CD1c-positive myeloid dendritic cell (primary cell): Measurements from ENCODE around the gene LPP.

Experiments used
- DNase-seq: peaks from one replicate; pipeline ENCODE4 v3.0.0-alpha.2; 2016; ENCODE audit errors: extremely low spot score

LPP gene

GRCh38 chr3:188473045-188473444, 319.1 kb downstream of the LPP start:
- DNase-seq = no peak

GRCh38 chr3:188473591-188474288, 319.8 kb downstream of the LPP start:
- no peak for DNase-seq

- no peak for DNase-seq
Observed at GRCh38 chr3:188476935-188477334, 323.0 kb downstream of the LPP start.

DNA sequence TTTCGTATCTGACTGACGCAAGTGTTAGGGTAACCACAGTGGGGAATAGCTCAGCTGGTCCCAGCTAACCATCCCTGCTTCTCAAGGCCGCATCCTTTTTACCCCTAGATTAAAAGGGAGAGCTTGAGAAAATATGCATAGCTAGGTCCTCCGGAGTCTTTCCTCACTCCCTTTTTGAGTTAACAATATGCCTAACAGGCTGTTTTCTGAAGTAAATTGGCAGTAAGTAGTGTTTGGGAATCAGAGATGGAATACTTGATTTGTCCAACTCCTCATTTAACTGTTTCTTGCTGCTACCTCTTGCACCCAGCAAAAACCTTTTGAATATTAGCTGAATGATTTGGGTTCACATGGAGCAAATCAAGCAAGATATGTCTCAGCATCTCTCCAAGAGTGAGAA, 326.1 kb downstream of the LPP start:
- DNase-seq = no peak

DNA sequence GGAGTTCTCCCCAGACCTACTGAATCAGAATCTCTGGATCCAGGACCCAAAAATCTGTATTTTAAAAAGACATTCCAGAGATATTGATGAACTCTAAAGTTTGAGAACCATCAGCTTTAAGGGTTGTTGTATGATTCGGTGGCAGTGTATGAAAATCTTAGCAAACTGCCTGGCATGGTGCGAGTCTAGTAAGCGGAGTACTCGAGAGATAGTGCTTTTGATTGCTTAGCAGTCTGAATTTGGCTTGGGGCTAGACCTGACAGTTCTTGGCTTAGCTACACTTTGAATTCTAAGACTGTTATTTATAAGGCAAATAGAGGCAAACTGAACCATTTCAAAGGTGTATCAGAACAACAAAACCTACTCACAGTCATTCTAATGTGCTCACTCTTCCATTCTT, 329.0 kb downstream of the LPP start:
- no peak for DNase-seq

DNA sequence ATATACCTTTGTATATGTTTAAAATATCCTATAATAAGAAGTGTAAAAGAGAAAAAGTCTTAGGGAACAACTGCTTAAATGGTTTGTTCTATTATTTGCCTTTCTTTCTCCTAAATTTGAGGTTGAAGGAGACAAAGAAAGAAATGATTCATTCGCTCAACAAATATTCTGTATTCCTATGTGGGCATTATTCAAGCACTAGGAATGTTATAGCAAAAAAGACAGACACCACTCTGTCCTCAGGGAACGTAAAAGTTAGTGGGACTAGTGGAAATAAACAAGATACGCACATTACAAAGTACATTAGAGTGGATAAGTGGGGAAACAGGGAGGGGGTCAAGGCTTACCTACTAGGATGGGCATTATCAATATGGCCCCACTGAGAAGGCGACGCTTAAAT, 332.2 kb downstream of the LPP start:
- DNase-seq = no peak

GRCh38 chr3:188486952-188487351, 333.0 kb downstream of the LPP start:
- no peak for DNase-seq

DNA sequence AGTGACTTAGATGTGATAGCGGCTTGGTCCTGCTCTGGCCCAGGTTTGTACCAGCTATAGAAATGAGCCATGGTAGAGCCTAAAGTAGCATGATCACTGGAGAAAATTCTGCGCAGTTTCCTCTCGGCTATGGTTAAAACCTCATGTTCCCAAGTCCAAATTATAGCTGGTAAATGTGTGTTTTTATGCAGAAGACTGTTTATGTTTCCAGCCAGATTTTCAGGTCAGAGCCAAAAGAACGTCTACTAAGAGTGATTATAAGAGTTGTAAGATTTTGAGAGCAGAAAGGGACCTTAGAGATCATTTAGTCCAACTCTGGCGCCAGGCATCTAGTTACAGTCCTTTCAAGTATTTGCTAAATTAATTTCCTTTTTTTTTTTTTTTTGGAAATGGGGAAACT, 333.7 kb downstream of the LPP start:
- DNase-seq = no peak

DNA sequence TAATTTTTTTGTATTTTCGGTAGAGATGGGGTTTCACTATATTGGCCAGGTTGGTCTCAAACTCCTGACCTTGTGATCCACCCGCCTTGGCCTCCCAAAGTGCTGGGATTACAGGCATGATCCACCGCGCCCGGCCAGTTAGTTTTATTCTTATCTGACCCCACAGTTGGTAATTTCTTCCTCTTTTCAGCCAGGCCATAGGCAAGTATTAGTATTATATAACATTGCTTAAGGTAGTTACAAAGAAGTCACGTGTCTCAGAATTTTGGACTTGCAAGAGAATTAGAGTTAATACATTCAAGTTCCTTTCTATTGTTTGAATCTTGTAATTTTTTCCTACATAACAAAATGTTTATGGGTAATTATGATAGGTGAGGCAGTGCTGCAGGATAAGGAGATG, 334.8 kb downstream of the LPP start:
- no peak for DNase-seq

- peak; percentile 10 for DNase-seq
Observed at GRCh38 chr3:188489639-188490405, 335.9 kb downstream of the LPP start.

GRCh38 chr3:188490416-188490815, 336.5 kb downstream of the LPP start:
- DNase-seq = no peak

- no peak for DNase-seq
Observed at GRCh38 chr3:188491276-188491687, 337.3 kb downstream of the LPP start.

DNA sequence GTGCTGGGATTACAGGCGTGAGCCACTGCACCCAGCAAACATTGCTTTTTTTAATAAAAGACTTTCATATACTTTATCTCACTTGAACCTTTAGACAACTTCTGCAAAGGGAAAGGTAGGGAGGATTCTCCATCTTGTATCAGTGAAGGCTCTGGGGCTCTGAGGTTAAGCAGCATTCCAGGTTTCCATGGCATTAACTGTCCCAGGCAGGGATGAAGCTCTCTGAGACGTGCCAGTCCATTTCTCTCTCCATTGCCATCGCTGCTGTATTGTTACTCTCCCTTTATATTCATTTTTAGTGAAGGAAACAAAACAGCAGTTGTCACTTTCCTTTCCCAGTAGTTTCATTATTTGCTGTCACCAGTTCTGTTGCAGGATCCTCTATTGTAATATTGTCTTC, 342.4 kb downstream of the LPP start:
- no peak for DNase-seq

DNA sequence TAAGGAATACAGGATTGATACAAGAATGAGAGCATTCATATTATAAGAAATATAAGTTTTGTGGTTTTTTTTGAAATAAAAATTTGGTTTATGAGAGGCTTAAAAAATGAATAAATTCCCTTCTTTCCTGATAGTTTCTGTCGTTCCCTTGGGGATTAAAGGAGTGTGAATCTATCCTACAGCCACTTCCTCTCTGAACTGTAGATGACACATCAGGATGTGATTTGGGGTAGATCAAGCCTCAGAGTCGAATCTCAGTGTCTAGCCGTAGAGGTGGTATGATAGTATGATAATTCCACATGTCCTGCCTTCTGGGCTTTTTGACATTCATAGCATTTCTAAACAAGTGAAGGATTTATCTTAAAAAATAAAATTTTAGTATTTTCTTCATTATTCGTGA, 343.1 kb downstream of the LPP start:
- no peak for DNase-seq

DNA sequence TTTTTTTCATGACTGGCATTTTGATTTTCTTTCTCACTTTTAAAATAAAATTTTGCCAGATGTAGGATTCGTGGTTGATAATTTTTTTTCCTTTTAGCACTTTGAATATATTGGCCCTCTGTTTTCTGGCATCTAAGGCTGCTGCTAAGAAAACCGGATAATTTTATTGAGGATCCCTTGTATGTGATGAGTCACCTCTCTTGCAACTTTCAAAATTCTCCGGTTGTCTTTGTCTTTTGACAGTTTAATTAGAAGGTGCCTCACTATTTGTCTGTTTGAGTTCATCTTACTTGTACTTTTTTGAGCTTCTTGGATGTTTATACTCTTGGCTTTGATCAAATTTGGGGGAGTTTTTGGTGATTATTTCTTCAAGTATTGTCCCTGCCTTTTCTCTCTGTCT, 349.7 kb downstream of the LPP start:
- DNase-seq = no peak

- DNase-seq = peak; percentile 50
Observed at GRCh38 chr3:188505151-188505550, 351.2 kb downstream of the LPP start.

- peak; percentile 25 for DNase-seq
Observed at GRCh38 chr3:188505911-188506310, 352.0 kb downstream of the LPP start.

GRCh38 chr3:188506446-188506845, 352.5 kb downstream of the LPP start:
- DNase-seq = peak; percentile 10

GRCh38 chr3:188507244-188507720, 353.3 kb downstream of the LPP start:
- DNase-seq = peak; percentile 73

- no peak for DNase-seq
Observed at GRCh38 chr3:188508454-188508853, 354.5 kb downstream of the LPP start.

- no peak for DNase-seq
Observed at GRCh38 chr3:188509316-188509715, 355.4 kb downstream of the LPP start.

DNA sequence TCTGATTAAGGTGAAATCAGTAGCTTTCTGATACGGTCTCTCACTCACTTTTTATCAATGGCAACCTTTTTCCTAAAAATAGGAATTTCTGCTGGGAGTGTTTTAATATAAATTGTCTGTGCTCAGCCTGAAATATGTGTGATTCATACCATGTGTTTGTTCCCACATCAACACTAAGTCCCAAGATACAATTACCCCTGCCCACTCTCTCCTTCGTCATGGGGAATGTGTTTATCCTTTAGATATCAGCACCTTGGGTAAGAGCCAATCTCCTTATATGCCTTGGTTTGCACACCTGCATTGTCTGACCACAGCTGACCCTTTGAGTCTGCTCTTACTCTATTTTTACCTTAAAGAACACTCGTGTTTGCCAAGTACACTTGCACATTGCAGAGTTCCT, 356.4 kb downstream of the LPP start:
- DNase-seq = no peak

DNA sequence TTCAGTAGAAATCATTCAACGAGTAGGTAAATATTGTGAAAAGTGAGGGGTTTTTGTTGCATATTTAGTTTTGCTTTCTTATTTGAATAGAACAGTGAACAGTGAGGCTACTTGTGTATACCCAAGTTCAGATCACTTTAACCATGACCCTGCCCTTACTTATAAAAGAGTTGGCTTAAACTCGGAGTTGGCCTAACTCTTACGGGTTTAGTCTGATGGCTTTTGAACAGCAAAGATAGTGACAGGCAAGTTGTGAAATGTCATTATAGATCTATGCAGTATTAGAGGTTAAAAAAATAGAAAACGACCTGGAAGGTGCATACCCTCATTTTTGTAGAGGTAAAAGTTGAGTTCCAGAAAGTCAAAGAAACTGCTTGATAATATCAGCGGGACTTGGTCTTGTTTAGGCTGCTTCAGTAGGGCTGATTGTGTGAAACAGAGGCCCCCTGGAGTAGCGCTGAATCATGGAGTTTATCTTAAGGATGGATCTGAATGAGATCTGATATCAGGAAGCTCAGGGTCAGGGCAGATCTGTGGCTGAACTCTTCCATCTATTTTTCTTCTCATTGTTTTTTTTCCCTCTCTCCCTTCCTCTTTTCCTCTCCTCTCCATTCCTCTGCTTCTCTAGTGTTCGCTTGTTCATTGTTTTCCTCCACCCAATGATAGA, 359.8 kb downstream of the LPP start:
- no peak for DNase-seq
